Measurements from ENCODE around the gene MAPK9. TPM values are rescaled to one million over a fixed set of nuclear protein-coding genes. Genes with fewer than 3 reads are reported as not detected.

MAPK9 gene
- total RNA-seq, 1 experiment from 2014 or later, result 44.1 TPM

DNA sequence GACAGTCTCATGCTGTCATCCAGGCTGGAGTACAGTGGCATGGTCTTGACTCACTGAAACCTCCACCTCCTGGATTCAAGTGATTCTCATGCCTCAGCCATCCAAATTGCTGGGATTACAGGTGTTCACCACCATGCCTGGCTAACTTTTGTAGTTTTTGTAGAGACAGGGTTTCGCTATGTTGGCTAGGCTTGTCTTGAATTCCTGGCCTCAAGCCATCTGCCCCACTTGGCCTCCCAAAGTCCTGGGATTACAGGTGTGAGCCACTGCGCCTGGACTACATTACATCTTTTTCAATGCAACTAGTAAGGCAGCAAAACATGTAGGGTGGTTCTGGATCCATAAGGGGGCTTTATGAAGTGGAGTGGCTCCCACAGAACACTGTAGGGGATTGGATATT lies 53.3 kb downstream of the MAPK9 start:
- H3K4me3 ChIP-seq (ENCODE audit: low read depth in 2 of 2, low read length in 2 of 2), result no peak overlapping the region
- no peak for DNase-seq (ENCODE audit: low read depth, low spot score)
- POLR2A ChIA-PET, result no interaction called here
- no peaks in the 10 kb centered on the region for H3K4me1 ChIP-seq (ENCODE audit: control insufficient read depth, insufficient read depth, low read length)
- H3K27me3 ChIP-seq (ENCODE audit: control insufficient read depth, insufficient read depth, low read length), result no peaks in the 10 kb centered on the region
- CTCF ChIA-PET, result no interaction called here
- in situ Hi-C loops (cut with HindIII; ENCODE audit: low pct_unique_long_range_greater_than_20kb, low sequenced_read_pairs), result no loop called here
- intact Hi-C loops (cut with micrococcal nuclease; ENCODE audit: unreplicated experiment), result no loop called here
- H3K27ac ChIP-seq (ENCODE audit: low read length), result no peak overlapping the region
- BruUV-seq (replicated peaks), result no TSS peak
- H3K36me3 ChIP-seq (ENCODE audit: control insufficient read depth, insufficient read depth, low read length), result peaks cover 2% of the 10 kb centered on the region; the same call in 1 of the 2 replicates
- TF ChIP-seq TCF7L2 (IDR thresholded peaks at IDR 0.05; ENCODE audit: low read depth, low read length), result no peak
- no peak for TF ChIP-seq POLR2AphosphoS5 (IDR thresholded peaks at IDR 0.05; ENCODE audit: low read depth, low read length)
- TF ChIP-seq, protein P1, sequence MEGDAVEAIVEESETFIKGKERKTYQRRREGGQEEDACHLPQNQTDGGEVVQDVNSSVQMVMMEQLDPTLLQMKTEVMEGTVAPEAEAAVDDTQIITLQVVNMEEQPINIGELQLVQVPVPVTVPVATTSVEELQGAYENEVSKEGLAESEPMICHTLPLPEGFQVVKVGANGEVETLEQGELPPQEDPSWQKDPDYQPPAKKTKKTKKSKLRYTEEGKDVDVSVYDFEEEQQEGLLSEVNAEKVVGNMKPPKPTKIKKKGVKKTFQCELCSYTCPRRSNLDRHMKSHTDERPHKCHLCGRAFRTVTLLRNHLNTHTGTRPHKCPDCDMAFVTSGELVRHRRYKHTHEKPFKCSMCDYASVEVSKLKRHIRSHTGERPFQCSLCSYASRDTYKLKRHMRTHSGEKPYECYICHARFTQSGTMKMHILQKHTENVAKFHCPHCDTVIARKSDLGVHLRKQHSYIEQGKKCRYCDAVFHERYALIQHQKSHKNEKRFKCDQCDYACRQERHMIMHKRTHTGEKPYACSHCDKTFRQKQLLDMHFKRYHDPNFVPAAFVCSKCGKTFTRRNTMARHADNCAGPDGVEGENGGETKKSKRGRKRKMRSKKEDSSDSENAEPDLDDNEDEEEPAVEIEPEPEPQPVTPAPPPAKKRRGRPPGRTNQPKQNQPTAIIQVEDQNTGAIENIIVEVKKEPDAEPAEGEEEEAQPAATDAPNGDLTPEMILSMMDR (IDR thresholded peaks at IDR 0.05), result no peak
- TF ChIP-seq, protein P2, sequence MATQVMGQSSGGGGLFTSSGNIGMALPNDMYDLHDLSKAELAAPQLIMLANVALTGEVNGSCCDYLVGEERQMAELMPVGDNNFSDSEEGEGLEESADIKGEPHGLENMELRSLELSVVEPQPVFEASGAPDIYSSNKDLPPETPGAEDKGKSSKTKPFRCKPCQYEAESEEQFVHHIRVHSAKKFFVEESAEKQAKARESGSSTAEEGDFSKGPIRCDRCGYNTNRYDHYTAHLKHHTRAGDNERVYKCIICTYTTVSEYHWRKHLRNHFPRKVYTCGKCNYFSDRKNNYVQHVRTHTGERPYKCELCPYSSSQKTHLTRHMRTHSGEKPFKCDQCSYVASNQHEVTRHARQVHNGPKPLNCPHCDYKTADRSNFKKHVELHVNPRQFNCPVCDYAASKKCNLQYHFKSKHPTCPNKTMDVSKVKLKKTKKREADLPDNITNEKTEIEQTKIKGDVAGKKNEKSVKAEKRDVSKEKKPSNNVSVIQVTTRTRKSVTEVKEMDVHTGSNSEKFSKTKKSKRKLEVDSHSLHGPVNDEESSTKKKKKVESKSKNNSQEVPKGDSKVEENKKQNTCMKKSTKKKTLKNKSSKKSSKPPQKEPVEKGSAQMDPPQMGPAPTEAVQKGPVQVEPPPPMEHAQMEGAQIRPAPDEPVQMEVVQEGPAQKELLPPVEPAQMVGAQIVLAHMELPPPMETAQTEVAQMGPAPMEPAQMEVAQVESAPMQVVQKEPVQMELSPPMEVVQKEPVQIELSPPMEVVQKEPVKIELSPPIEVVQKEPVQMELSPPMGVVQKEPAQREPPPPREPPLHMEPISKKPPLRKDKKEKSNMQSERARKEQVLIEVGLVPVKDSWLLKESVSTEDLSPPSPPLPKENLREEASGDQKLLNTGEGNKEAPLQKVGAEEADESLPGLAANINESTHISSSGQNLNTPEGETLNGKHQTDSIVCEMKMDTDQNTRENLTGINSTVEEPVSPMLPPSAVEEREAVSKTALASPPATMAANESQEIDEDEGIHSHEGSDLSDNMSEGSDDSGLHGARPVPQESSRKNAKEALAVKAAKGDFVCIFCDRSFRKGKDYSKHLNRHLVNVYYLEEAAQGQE (IDR thresholded peaks at IDR 0.05; ENCODE audit: insufficient read depth in 1 of 2, low read depth in 2 of 2, low read length in 1 of 2), result no peak
- no peak for TF ChIP-seq SIN3A (IDR thresholded peaks at IDR 0.05; ENCODE audit: borderline replicate concordance, insufficient read depth, low read depth, low read length)
- H3K9me3 ChIP-seq (ENCODE audit: control insufficient read depth, insufficient read depth, low read depth, low read length), result no peaks in the 10 kb centered on the region
- no peak for ATAC-seq

DNA sequence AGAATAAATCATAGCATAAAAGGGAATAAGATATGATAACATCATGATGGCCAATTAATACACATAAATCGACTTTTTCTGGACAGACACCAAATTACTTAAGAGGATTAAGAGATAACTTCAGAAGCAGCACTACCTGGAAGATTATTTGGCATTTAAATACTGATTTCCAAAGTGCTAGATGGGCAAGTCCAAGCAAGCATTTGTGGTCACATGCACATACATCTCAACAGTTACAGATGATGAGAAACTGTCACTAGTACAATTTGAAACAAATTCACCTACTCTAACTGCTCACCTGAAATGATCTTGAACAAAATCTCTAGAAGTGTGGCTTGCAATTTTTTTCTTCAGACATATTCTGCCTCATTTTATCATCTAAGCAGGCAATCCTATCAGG lies 56.0 kb downstream of the MAPK9 start:
- DNase-seq (ENCODE audit: low read depth, low spot score) (no peak), ATAC-seq (no peak)
- Histone ChIP-seq H3K36me3 (ENCODE audit: control insufficient read depth, insufficient read depth, low read length) (peaks cover 2% of the 10 kb centered on the region; the same call in 1 of the 2 replicates), H3K9me3 (ENCODE audit: control insufficient read depth, insufficient read depth, low read depth, low read length) (no peaks in the 10 kb centered on the region), H3K4me3 (ENCODE audit: low read depth in 2 of 2, low read length in 2 of 2) (no peak overlapping the region), H3K27ac (ENCODE audit: low read length) (no peak overlapping the region), H3K27me3 (ENCODE audit: control insufficient read depth, insufficient read depth, low read length) (no peaks in the 10 kb centered on the region), H3K4me1 (ENCODE audit: control insufficient read depth, insufficient read depth, low read length) (no peaks in the 10 kb centered on the region)
- TF ChIP-seq POLR2AphosphoS5 (IDR thresholded peaks at IDR 0.05; ENCODE audit: low read depth, low read length), result no peak
- TF ChIP-seq, protein P1 (IDR thresholded peaks at IDR 0.05), result no peak
- no peak for TF ChIP-seq SIN3A (IDR thresholded peaks at IDR 0.05; ENCODE audit: borderline replicate concordance, insufficient read depth, low read depth, low read length)
- TF ChIP-seq, protein P2 (IDR thresholded peaks at IDR 0.05; ENCODE audit: insufficient read depth in 1 of 2, low read depth in 2 of 2, low read length in 1 of 2), result no peak
- no peak for TF ChIP-seq TCF7L2 (IDR thresholded peaks at IDR 0.05; ENCODE audit: low read depth, low read length)
- in situ Hi-C loops (cut with HindIII; ENCODE audit: low pct_unique_long_range_greater_than_20kb, low sequenced_read_pairs) (no loop called here), intact Hi-C loops (cut with micrococcal nuclease; ENCODE audit: unreplicated experiment) (no loop called here)
- POLR2A ChIA-PET, result no interaction called here
- CTCF ChIA-PET, result no interaction called here
- BruUV-seq (replicated peaks), result no TSS peak

Data from Panc1 (cell line).